H1 (cell line): Measurements from ENCODE around the gene EEIG2. TPM values are rescaled to one million over a fixed set of nuclear protein-coding genes. Genes with fewer than 3 reads are reported as not detected.

ENCODE experiments used
- ASH2L ChIP-seq: fragments of 200-600, 300-600 bp; sonication (generic); IDR thresholded peaks from one replicate; pipeline ENCODE4 v1.7.1; 2017; ENCODE audit warnings: low read length
- CEBPB ChIP-seq: IDR thresholded peaks from 2 replicates; pipeline ENCODE4 v1.6.1; 2012; ENCODE audit warnings: low read depth, low read length
- E2F6 ChIP-seq: IDR thresholded peaks from 2 replicates; pipeline ENCODE4 v1.6.1; 2012; ENCODE audit warnings: inconsistent platforms
- GTF2F1 ChIP-seq: IDR thresholded peaks from 2 replicates; pipeline ENCODE4 v1.6.1; 2012; ENCODE audit warnings: low read depth, low read length, improper control_type of control experiment, borderline replicate concordance
- JUN ChIP-seq: IDR thresholded peaks from 2 replicates; pipeline ENCODE4 v1.6.1; 2011; ENCODE audit warnings: low read depth, mild to moderate bottlenecking, improper control_type of control experiment, low read length
- MAFK ChIP-seq: IDR thresholded peaks from 2 replicates; pipeline ENCODE4 v1.6.1; 2012; ENCODE audit warnings: low read depth, mild to moderate bottlenecking, improper control_type of control experiment, low read length
- PHF8 ChIP-seq: fragments of 200-600 bp; sonication (generic); conservative IDR thresholded peaks from 2 replicates; pipeline ENCODE4 v1.7.1; 2012; ENCODE audit warnings: low read depth, mild to moderate bottlenecking, inconsistent platforms, low read length, moderate library complexity
- POLR2AphosphoS5 ChIP-seq: IDR thresholded peaks from 2 replicates; pipeline ENCODE4 v1.6.1; 2011; ENCODE audit warnings: low read depth, low read length
- RXRA ChIP-seq: IDR thresholded peaks from 2 replicates; pipeline ENCODE4 v1.6.1; 2011; ENCODE audit warnings: low read depth, mild to moderate bottlenecking, low read length, moderate library complexity; ENCODE audit not compliant: insufficient read depth
- SUZ12 ChIP-seq: fragments of 200-600 bp; sonication (generic); IDR thresholded peaks from 2 replicates; pipeline ENCODE4 v1.6.1; 2012; ENCODE audit warnings: mild to moderate bottlenecking, inconsistent platforms, low read length, moderate library complexity, mixed read lengths
- polyA plus RNA-seq, 7 experiments: library from polyadenylated mRNA; depleted of rRNA in 3 of 7; stranded (reverse) in 5 of 7; unstranded in 2 of 7; fragments of >200 nt in 5 of 7; fragments of 200-250 nt in 2 of 7; gene quantifications; 1 replicate in 5 of 7; 2 replicates in 1 of 7; 4 replicates in 1 of 7; pipeline versions ENCODE4 v1.2.1 to v1.2.3, GENCODE V29; 2011 to 2013; ENCODE audit warnings: missing spikeins in 2 of 7, mixed read lengths in 2 of 7
- total RNA-seq: library from RNA; stranded (reverse); fragmentation: NEBNext Ultra II Directional; extraction: Animal tissue kit (Norgen Biotek cat#: 25700); gene quantifications from 2 replicates; pipeline ENCODE4 v1.2.1, GENCODE V29; 2021
- TF ChIP-seq, protein P1 (sequence below): fragments of 300-600 bp; sonication (generic); IDR thresholded peaks from 2 replicates; pipeline ENCODE4 v1.7.1; 2012; ENCODE audit warnings: low read length, moderate library complexity, mild to moderate bottlenecking, inconsistent platforms; ENCODE audit not compliant: insufficient replicate concordance

Gene EEIG2
- total and polyA plus RNA-seq, 2 of the 8 experiments (the other 6 are each of a cell fraction or from before 2014, with no cell fraction given): 6.1 to 20.1 TPM

DNA sequence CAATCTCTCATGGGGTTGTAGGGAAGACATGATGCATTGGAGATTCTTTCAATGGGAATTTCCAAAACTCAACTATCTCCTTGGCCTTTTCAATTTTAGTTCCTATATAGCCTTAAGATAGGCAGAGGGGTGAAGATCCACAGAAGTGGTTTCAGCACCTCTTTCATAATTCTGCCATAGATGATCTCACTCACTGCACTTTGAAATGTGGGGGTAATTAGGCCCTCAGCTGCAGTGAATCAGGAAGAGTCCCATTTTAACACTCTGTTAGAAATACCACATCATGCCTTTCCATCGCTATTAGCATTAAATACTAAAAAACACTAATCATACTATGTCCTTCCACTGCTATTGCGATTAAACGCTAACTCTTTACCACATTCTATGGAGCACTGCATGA lies 25.1 kb upstream of the EEIG2 start (continued):
- TF ChIP-seq, protein P1, sequence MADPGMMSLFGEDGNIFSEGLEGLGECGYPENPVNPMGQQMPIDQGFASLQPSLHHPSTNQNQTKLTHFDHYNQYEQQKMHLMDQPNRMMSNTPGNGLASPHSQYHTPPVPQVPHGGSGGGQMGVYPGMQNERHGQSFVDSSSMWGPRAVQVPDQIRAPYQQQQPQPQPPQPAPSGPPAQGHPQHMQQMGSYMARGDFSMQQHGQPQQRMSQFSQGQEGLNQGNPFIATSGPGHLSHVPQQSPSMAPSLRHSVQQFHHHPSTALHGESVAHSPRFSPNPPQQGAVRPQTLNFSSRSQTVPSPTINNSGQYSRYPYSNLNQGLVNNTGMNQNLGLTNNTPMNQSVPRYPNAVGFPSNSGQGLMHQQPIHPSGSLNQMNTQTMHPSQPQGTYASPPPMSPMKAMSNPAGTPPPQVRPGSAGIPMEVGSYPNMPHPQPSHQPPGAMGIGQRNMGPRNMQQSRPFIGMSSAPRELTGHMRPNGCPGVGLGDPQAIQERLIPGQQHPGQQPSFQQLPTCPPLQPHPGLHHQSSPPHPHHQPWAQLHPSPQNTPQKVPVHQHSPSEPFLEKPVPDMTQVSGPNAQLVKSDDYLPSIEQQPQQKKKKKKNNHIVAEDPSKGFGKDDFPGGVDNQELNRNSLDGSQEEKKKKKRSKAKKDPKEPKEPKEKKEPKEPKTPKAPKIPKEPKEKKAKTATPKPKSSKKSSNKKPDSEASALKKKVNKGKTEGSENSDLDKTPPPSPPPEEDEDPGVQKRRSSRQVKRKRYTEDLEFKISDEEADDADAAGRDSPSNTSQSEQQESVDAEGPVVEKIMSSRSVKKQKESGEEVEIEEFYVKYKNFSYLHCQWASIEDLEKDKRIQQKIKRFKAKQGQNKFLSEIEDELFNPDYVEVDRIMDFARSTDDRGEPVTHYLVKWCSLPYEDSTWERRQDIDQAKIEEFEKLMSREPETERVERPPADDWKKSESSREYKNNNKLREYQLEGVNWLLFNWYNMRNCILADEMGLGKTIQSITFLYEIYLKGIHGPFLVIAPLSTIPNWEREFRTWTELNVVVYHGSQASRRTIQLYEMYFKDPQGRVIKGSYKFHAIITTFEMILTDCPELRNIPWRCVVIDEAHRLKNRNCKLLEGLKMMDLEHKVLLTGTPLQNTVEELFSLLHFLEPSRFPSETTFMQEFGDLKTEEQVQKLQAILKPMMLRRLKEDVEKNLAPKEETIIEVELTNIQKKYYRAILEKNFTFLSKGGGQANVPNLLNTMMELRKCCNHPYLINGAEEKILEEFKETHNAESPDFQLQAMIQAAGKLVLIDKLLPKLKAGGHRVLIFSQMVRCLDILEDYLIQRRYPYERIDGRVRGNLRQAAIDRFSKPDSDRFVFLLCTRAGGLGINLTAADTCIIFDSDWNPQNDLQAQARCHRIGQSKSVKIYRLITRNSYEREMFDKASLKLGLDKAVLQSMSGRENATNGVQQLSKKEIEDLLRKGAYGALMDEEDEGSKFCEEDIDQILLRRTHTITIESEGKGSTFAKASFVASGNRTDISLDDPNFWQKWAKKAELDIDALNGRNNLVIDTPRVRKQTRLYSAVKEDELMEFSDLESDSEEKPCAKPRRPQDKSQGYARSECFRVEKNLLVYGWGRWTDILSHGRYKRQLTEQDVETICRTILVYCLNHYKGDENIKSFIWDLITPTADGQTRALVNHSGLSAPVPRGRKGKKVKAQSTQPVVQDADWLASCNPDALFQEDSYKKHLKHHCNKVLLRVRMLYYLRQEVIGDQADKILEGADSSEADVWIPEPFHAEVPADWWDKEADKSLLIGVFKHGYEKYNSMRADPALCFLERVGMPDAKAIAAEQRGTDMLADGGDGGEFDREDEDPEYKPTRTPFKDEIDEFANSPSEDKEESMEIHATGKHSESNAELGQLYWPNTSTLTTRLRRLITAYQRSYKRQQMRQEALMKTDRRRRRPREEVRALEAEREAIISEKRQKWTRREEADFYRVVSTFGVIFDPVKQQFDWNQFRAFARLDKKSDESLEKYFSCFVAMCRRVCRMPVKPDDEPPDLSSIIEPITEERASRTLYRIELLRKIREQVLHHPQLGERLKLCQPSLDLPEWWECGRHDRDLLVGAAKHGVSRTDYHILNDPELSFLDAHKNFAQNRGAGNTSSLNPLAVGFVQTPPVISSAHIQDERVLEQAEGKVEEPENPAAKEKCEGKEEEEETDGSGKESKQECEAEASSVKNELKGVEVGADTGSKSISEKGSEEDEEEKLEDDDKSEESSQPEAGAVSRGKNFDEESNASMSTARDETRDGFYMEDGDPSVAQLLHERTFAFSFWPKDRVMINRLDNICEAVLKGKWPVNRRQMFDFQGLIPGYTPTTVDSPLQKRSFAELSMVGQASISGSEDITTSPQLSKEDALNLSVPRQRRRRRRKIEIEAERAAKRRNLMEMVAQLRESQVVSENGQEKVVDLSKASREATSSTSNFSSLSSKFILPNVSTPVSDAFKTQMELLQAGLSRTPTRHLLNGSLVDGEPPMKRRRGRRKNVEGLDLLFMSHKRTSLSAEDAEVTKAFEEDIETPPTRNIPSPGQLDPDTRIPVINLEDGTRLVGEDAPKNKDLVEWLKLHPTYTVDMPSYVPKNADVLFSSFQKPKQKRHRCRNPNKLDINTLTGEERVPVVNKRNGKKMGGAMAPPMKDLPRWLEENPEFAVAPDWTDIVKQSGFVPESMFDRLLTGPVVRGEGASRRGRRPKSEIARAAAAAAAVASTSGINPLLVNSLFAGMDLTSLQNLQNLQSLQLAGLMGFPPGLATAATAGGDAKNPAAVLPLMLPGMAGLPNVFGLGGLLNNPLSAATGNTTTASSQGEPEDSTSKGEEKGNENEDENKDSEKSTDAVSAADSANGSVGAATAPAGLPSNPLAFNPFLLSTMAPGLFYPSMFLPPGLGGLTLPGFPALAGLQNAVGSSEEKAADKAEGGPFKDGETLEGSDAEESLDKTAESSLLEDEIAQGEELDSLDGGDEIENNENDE: no peak
- no peak for TF ChIP-seq POLR2AphosphoS5
- TF ChIP-seq CEBPB: no peak
- TF ChIP-seq PHF8: no peak
- no peak for TF ChIP-seq MAFK
- TF ChIP-seq ASH2L: no peak
- no peak for TF ChIP-seq RXRA
- TF ChIP-seq E2F6: no peak
- no peak for TF ChIP-seq SUZ12
- no peak for TF ChIP-seq JUN
- TF ChIP-seq GTF2F1: no peak
